K562 (cell line): Measurements from ENCODE around the gene FBXW11. TPM values are rescaled to one million over a fixed set of nuclear protein-coding genes. Genes with fewer than 3 reads are reported as not detected.

ENCODE experiments used
- ATAC-seq: fragments of 200-7000 bp; cut with Tn5 transposase; 3 replicates; pipeline ENCODE4 v1.9.1; 2020; ENCODE audit warnings: moderate library complexity
- BruUV-seq: library from RNA; stranded (reverse); fragments of 400-500 nt; replicated peaks from 2 replicates; lab custom pipeline; 2021; lab: Mats Ljungman, UMichigan
- CTCF ChIA-PET: fragments of 300-600 bp; formaldehyde crosslinking; extraction: SDS; loops from one replicate; lab custom pipeline; 2021; ENCODE audit warnings: low intra/inter-chr PET ratio; lab: Yijun Ruan, JAX
- POLR2A ChIA-PET: fragments of 300-600, 350-650 bp; sonication (Branson Sonifier 250); formaldehyde crosslinking; extraction: SDS; loops from one replicate; lab custom pipeline; 2021; ENCODE audit warnings: antibody characterized with exemption, inconsistent platforms; lab: Yijun Ruan, JAX
- DNase-seq, 4 experiments: peaks; one replicate each; pipeline versions ENCODE4 v3.0.0 to v3.0.0-alpha.2; 2011 to 2018; ENCODE audit warnings: low spot score in 3 of 4, mixed read lengths in 3 of 4; ENCODE audit errors: extremely low read depth in 1 of 4
- FAIRE-seq: peaks from 2 replicates; lab custom pipeline; 2011; peaks lifted over from hg19 to GRCh38; lab: Jason Lieb, UNC
- H2AFZ ChIP-seq: 2 replicates; pipeline ENCODE4 v1.6.0; 2011; ENCODE audit warnings: low read depth, low read length, control low read depth, inconsistent platforms
- H3K27ac ChIP-seq: fragments of 200-600 bp; 3 replicates; pipeline ENCODE4 v1.8.0; 2011; ENCODE audit warnings: low read depth, mild to moderate bottlenecking, control low read depth, inconsistent platforms, low read length, moderate library complexity, mixed read lengths; ENCODE audit errors: extremely low read depth
- H3K27me3 ChIP-seq, 2 experiments: fragments of 300-600 bp in 1 of 2; 2 replicates in 1 of 2; 3 replicates in 1 of 2; pipeline versions ENCODE4 v1.6.0 to v1.8.0; 2011; ENCODE audit warnings: inconsistent platforms in 2 of 2, low read length in 2 of 2, mild to moderate bottlenecking in 1 of 2, mixed read lengths in 1 of 2, moderate library complexity in 1 of 2; ENCODE audit not compliant: control insufficient read depth in 2 of 2, insufficient read depth in 2 of 2
- H3K36me3 ChIP-seq: fragments of 300-600 bp; 3 replicates; pipeline ENCODE4 v1.8.0; 2011; ENCODE audit warnings: mild to moderate bottlenecking, low read length, inconsistent platforms; ENCODE audit not compliant: control insufficient read depth, insufficient read depth
- H3K4me1 ChIP-seq, 2 experiments: fragments of 200-600 bp in 1 of 2; replicated peaks in 1 of 2; 2 replicates in 1 of 2; 3 replicates in 1 of 2; pipeline versions ENCODE4 v1.5.1 to v1.8.0; 2011; ENCODE audit warnings: inconsistent platforms in 2 of 2, low read length in 2 of 2, mild to moderate bottlenecking in 1 of 2, mixed read lengths in 1 of 2, moderate library complexity in 1 of 2; ENCODE audit not compliant: control insufficient read depth in 2 of 2, insufficient read depth in 2 of 2
- H3K4me2 ChIP-seq: 2 replicates; pipeline ENCODE4 v1.6.1; 2011; ENCODE audit warnings: low read length, control low read depth, inconsistent platforms, mixed read lengths; ENCODE audit not compliant: insufficient read depth
- H3K4me3 ChIP-seq: fragments of 200-600 bp; sonication (generic), shearing (Covaris generic); 2 replicates; pipeline ENCODE4 v1.5.1; 2016; ENCODE audit warnings: control low read depth, inconsistent platforms
- H3K79me2 ChIP-seq: fragments of 200-600 bp; 3 replicates; pipeline ENCODE4 v1.8.0; 2011; ENCODE audit warnings: low read length, inconsistent platforms; ENCODE audit not compliant: control insufficient read depth, insufficient read depth
- H3K9ac ChIP-seq, 2 experiments: 2 replicates each; pipeline versions ENCODE4 v1.6.0 to v1.6.1; 2011; ENCODE audit warnings: low read depth in 2 of 2, low read length in 2 of 2, control low read depth in 1 of 2, inconsistent platforms in 1 of 2, mild to moderate bottlenecking in 1 of 2, mixed read lengths in 1 of 2; ENCODE audit not compliant: insufficient read depth in 1 of 2
- H3K9me1 ChIP-seq: one replicate; pipeline ENCODE4 v1.6.0; 2011; ENCODE audit warnings: inconsistent platforms, mild to moderate bottlenecking, low read length, moderate library complexity; ENCODE audit not compliant: control insufficient read depth, insufficient read depth
- H3K9me3 ChIP-seq: replicated peaks from 2 replicates; pipeline ENCODE4 v1.5.1; 2011; ENCODE audit warnings: low read depth, low read length, inconsistent platforms; ENCODE audit not compliant: control insufficient read depth, insufficient read depth
- H4K20me1 ChIP-seq: replicated peaks from 2 replicates; pipeline ENCODE4 v1.6.1; 2011; ENCODE audit warnings: low read length, inconsistent platforms, mixed read lengths; ENCODE audit not compliant: control insufficient read depth, insufficient read depth
- BMI1 ChIP-seq: fragments of 150-350 bp; IDR thresholded peaks from 2 replicates; pipeline ENCODE4 v1.6.1; 2014; ENCODE audit warnings: low read length
- CCAR2 ChIP-seq: fragments of 200-400 bp; formaldehyde crosslinking; IDR thresholded peaks from 2 replicates; pipeline ENCODE4 v1.6.1; 2017; ENCODE audit warnings: mild to moderate bottlenecking, low read depth, low read length
- CTCFL ChIP-seq: IDR thresholded peaks from 2 replicates; pipeline ENCODE4 v1.6.1; 2011; ENCODE audit warnings: borderline replicate concordance, low read depth, mild to moderate bottlenecking, moderate library complexity, low read length; ENCODE audit not compliant: insufficient read depth, poor library complexity, severe bottlenecking
- ETV5 ChIP-seq: sonication (generic); formaldehyde crosslinking; IDR thresholded peaks from 2 replicates; pipeline ENCODE4 v1.4.0; 2020; ENCODE audit warnings: low read depth, mild to moderate bottlenecking, missing genetic modification reagents
- HDAC2 ChIP-seq: fragments of 450-650 bp; IDR thresholded peaks from 2 replicates; pipeline ENCODE4 v1.6.1; 2016; ENCODE audit warnings: mild to moderate bottlenecking
- HNRNPUL1 ChIP-seq: fragments of 200-400 bp; formaldehyde crosslinking; IDR thresholded peaks from 2 replicates; pipeline ENCODE4 v1.6.1; 2017; ENCODE audit warnings: low read length
- MEIS2 ChIP-seq: fragments of 450-650 bp; IDR thresholded peaks from 2 replicates; pipeline ENCODE4 v1.6.1; 2014; ENCODE audit warnings: mild to moderate bottlenecking; ENCODE audit not compliant: partially characterized antibody
- POLR2AphosphoS2 ChIP-seq: IDR thresholded peaks from 2 replicates; pipeline ENCODE4 v1.6.1; 2012; ENCODE audit warnings: low read length, improper control_type of control experiment
- RBFOX2 ChIP-seq: fragments of 200-400 bp; formaldehyde crosslinking; IDR thresholded peaks from 2 replicates; pipeline ENCODE4 v1.6.1; 2017; ENCODE audit warnings: low read depth, mild to moderate bottlenecking, low read length, moderate library complexity
- RNF219 ChIP-seq: fragments of 250-450 bp; sonication (Bioruptor Pico); IDR thresholded peaks from 2 replicates; pipeline ENCODE4 v1.5.0; 2022; ENCODE audit warnings: mild to moderate bottlenecking
- TCF3 ChIP-seq: sonication (generic); formaldehyde crosslinking; IDR thresholded peaks from 2 replicates; pipeline ENCODE4 v1.4.0; 2020; ENCODE audit warnings: mild to moderate bottlenecking, missing genetic modification reagents
- YBX1 ChIP-seq: fragments of 450-650 bp; IDR thresholded peaks from 2 replicates; pipeline ENCODE4 v1.7.1; 2016; ENCODE audit warnings: mild to moderate bottlenecking
- ZNF134 ChIP-seq: fragments of 250-450 bp; sonication (Bioruptor Pico); conservative IDR thresholded peaks from 2 replicates; pipeline ENCODE4 v1.4.0; 2020
- ZNF3 ChIP-seq: fragments of 250-450 bp; sonication (Bioruptor Pico); IDR thresholded peaks from 2 replicates; pipeline ENCODE4 v1.5.0; 2021; ENCODE audit warnings: mild to moderate bottlenecking, moderate library complexity
- ZNF316 ChIP-seq: fragments of 450-650 bp; IDR thresholded peaks from 2 replicates; pipeline ENCODE4 v1.6.1; 2016
- ZNF584 ChIP-seq: fragments of 200-800 bp; sonication (Bioruptor generic); IDR thresholded peaks from 2 replicates; pipeline ENCODE4 v1.6.1; 2016; ENCODE audit warnings: low read depth, mild to moderate bottlenecking, missing genetic modification characterization, missing compliant biosample characterization
- WGBS: fragments of 100-300 bp; shearing (Covaris generic); methylation state at CpG from one replicate; pipeline ENCODE4 v1.1.6; 2016; ENCODE audit warnings: low coverage, mixed read lengths; ENCODE audit not compliant: insufficient coverage; ENCODE audit errors: missing lambda C conversion rate; 5-methylcytosine and 5-hydroxymethylcytosine counted together
- in situ Hi-C: fragments of 300-500 bp; cut with MboI; formaldehyde crosslinking; loops from 4 replicates; pipeline ENCODE4 v1.15.0; 2018; ENCODE audit warnings: inconsistent platforms, mixed read lengths
- intact Hi-C: fragments of 100-400 bp; cut with micrococcal nuclease; formaldehyde crosslinking; loops from 2 replicates; pipeline ENCODE4 v1.14.2; 2022
- polyA plus RNA-seq, 8 experiments: library from polyadenylated mRNA; depleted of rRNA in 4 of 8; stranded (reverse) in 5 of 8; unstranded in 3 of 8; fragments of >200 nt; fragmentation: Nextera tagmentation in 2 of 8; fragmentation: Illumina TruSeq in 1 of 8; extraction: Ambion mirVana in 2 of 8; extraction: Trizol in 1 of 8; gene quantifications; 2 replicates each; pipeline versions ENCODE4 v1.2.1 to v1.2.3, GENCODE V29; 2011 to 2014; ENCODE audit warnings: inconsistent platforms in 1 of 8, missing spikeins in 1 of 8
- total RNA-seq, 7 experiments: library from RNA; depleted of rRNA in 6 of 7; stranded (reverse); fragments of >200 nt in 6 of 7; fragmentation: Illumina TruSeq in 2 of 7; extraction: Trizol in 2 of 7; gene quantifications; 2 replicates each; pipeline versions ENCODE4 v1.2.1 to v1.2.3, GENCODE V29; 2011 to 2021; ENCODE audit warnings: low replicate concordance in 1 of 7

FBXW11 gene
- total and polyA plus RNA-seq, 9 of the 15 experiments (the other 6 are each of a cell fraction or from before 2014, with no cell fraction given): 3.0 to 28.6 (median 23.6) TPM

GRCh38 chr5:171984748-171985419, 21.6 kb downstream of the FBXW11 start (continued):
- TF ChIP-seq ZNF134: no peak
- 0 out of 2 replicates have a peak, but pooled peaks have one; percentile 16 for TF ChIP-seq HDAC2
- no peak for TF ChIP-seq POLR2AphosphoS2
- TF ChIP-seq TCF3 (CRISPR knock-in tag): peak; percentile 28
- TF ChIP-seq MEIS2: peak; percentile 13
- TF ChIP-seq ZNF316: no peak
- TF ChIP-seq RNF219: no peak
- TF ChIP-seq ETV5: no peak

- Histone ChIP-seq H3K27me3 (no peaks in the 10 kb centered on the region), H3K36me3 (no peaks in the 10 kb centered on the region; the same call in 2 of the 3 replicates), H3K79me2 (peaks cover 57% of the 10 kb centered on the region), H3K4me1 (peaks cover 0 to 1% of the 10 kb centered on the region in 2 experiments; a peak in 2 of 5 replicates), H3K9ac (no peak overlapping the region), H3K9me3 (no peaks in the 10 kb centered on the region), H2AFZ (no peak overlapping the region), H3K27ac (no peak overlapping the region), H3K4me3 (no peak overlapping the region), H3K9me1 (no peaks in the 10 kb centered on the region), H3K4me2 (no peak overlapping the region), H4K20me1 (peaks cover 4% of the 10 kb centered on the region; the same call in 1 of the 2 replicates)
- POLR2A ChIA-PET: no interaction called here
- TF ChIP-seq CCAR2 (no peak), YBX1 (no peak), CTCFL (no peak), RBFOX2 (no peak), ZNF584 (no peak), BMI1 (no peak), ZNF3 (CRISPR knock-in tag) (no peak), HNRNPUL1 (no peak)
- no TSS peak for BruUV-seq
- in situ Hi-C loops (no loop called here), intact Hi-C loops (no loop called here)
- FAIRE-seq: no peak
- CTCF ChIA-PET: no interaction called here
- 98% methylated on average over 2 of the region's 2 CpGs for WGBS
- no peak for ATAC-seq
- no peak for DNase-seq
These were observed 24.6 kb downstream of the FBXW11 start for GRCh38 chr5:171981847-171982246.
